Naive thymus-derived CD4-positive, alpha-beta T cell (primary cell): ENCODE data around the gene ROBO1. TPM values are rescaled to one million over a fixed set of nuclear protein-coding genes. Genes with fewer than 3 reads are reported as not detected.

Source experiments
- microRNA-seq: library from miRNA; unstranded; fragments of <30 nt; microRNA quantifications from one replicate; pipeline ENCODE4 v1.2.0, GENCODE V29; 2022; ENCODE audit warnings: borderline microRNAs expressed
- polyA plus RNA-seq, 2 donors: library from polyadenylated mRNA; unstranded; fragments of 300-500 nt; fragmentation: Illumina TruSeq; gene quantifications; one replicate each; pipeline ENCODE4 v1.2.3, GENCODE V29; 2021
- total RNA-seq, 6 experiments: library from RNA in 5 of 6; stranded (reverse) in 5 of 6; gene quantifications; 1 replicate in 5 of 6; 2 replicates in 1 of 6; pipeline ENCODE4 v1.2.3 and lab custom pipeline; 2021 to 2026

Gene ROBO1
- total and polyA plus RNA-seq, 7 experiments from 2014 or later, result 0.08 to 0.59 (median 0.26) TPM; not detected in 2

Small RNA genes within 50 kb of the gene (microRNA-seq; reads per million reads assigned to microRNA genes)
- not detected for gene MIR3923
